ENCODE data around the gene NEDD4.

NEDD4 gene

GRCh38 chr15:55942332-55942731, 51.1 kb downstream of the NEDD4 start:
- no peak for TF ChIP-seq EZH2phosphoT487 (IDR thresholded peaks at IDR 0.05; ENCODE audit: borderline replicate concordance, low read length)
- no peak for TF ChIP-seq CTCF (IDR thresholded peaks at IDR 0.05; ENCODE audit: low read depth, low read length, poor library complexity, severe bottlenecking)
- H3K27me3 ChIP-seq (ENCODE audit: control insufficient read depth, low read length): no peaks in the 10 kb centered on the region
- peaks cover 4% of the 10 kb centered on the region; the same call in 1 of the 2 replicates for H3K36me3 ChIP-seq (ENCODE audit: control insufficient read depth, low read length)
- no peaks in the 10 kb centered on the region for H3K79me2 ChIP-seq (ENCODE audit: control insufficient read depth, low read length)
- no peak overlapping the region for H3K4me3 ChIP-seq (ENCODE audit: low read length)
- H3K9me2 ChIP-seq (replicated peaks; ENCODE audit: control insufficient read depth, low read length): no peaks in the 10 kb centered on the region
- H3K9me3 ChIP-seq (ENCODE audit: control insufficient read depth, insufficient read depth, low read length): peaks cover 5% of the 10 kb centered on the region; the same call in 1 of the 2 replicates
- H3K4me1 ChIP-seq (ENCODE audit: control insufficient read depth, low read length): no peaks in the 10 kb centered on the region
- H3K27ac ChIP-seq (ENCODE audit: low read depth, low read length): no peak overlapping the region
- H4K20me1 ChIP-seq (ENCODE audit: control insufficient read depth, insufficient read depth, low read depth, low read length): no peaks in the 10 kb centered on the region
- no peaks in the 10 kb centered on the region for H3F3A ChIP-seq (ENCODE audit: control insufficient read depth, insufficient read depth)
- no peak overlapping the region for H3K4me2 ChIP-seq (ENCODE audit: low read length)

GRCh38 chr15:55937040-55937439, 56.4 kb downstream of the NEDD4 start:
- H3K9me3 ChIP-seq (ENCODE audit: control insufficient read depth, insufficient read depth, low read length): peaks cover 5% of the 10 kb centered on the region; the same call in 1 of the 2 replicates
- H4K20me1 ChIP-seq (ENCODE audit: control insufficient read depth, insufficient read depth, low read depth, low read length): no peaks in the 10 kb centered on the region
- H3K36me3 ChIP-seq (ENCODE audit: control insufficient read depth, low read length): peaks cover 4% of the 10 kb centered on the region; the same call in 1 of the 2 replicates
- no peak overlapping the region for H3K4me3 ChIP-seq (ENCODE audit: low read length)
- TF ChIP-seq CTCF (IDR thresholded peaks at IDR 0.05; ENCODE audit: low read depth, low read length, poor library complexity, severe bottlenecking) (no peak), EZH2phosphoT487 (IDR thresholded peaks at IDR 0.05; ENCODE audit: borderline replicate concordance, low read length) (no peak)
- no peaks in the 10 kb centered on the region for H3K79me2 ChIP-seq (ENCODE audit: control insufficient read depth, low read length)
- H3K27ac ChIP-seq (ENCODE audit: low read depth, low read length): no peak overlapping the region
- H3F3A ChIP-seq (ENCODE audit: control insufficient read depth, insufficient read depth): no peaks in the 10 kb centered on the region
- H3K4me1 ChIP-seq (ENCODE audit: control insufficient read depth, low read length): no peaks in the 10 kb centered on the region
- no peaks in the 10 kb centered on the region for H3K27me3 ChIP-seq (ENCODE audit: control insufficient read depth, low read length)
- H3K9me2 ChIP-seq (replicated peaks; ENCODE audit: control insufficient read depth, low read length): no peaks in the 10 kb centered on the region
- no peak overlapping the region for H3K4me2 ChIP-seq (ENCODE audit: low read length)

- Histone ChIP-seq H3K27me3 (ENCODE audit: control insufficient read depth, low read length) (no peaks in the 10 kb centered on the region), H3F3A (ENCODE audit: control insufficient read depth, insufficient read depth) (no peaks in the 10 kb centered on the region), H3K9me2 (replicated peaks; ENCODE audit: control insufficient read depth, low read length) (no peaks in the 10 kb centered on the region), H3K36me3 (ENCODE audit: control insufficient read depth, low read length) (no peaks in the 10 kb centered on the region), H3K4me1 (ENCODE audit: control insufficient read depth, low read length) (no peaks in the 10 kb centered on the region), H3K79me2 (ENCODE audit: control insufficient read depth, low read length) (no peaks in the 10 kb centered on the region), H4K20me1 (ENCODE audit: control insufficient read depth, insufficient read depth, low read depth, low read length) (no peaks in the 10 kb centered on the region), H3K4me2 (ENCODE audit: low read length) (no peak overlapping the region), H3K27ac (ENCODE audit: low read depth, low read length) (no peak overlapping the region), H3K9me3 (ENCODE audit: control insufficient read depth, insufficient read depth, low read length) (no peaks in the 10 kb centered on the region), H3K4me3 (ENCODE audit: low read length) (no peak overlapping the region)
- TF ChIP-seq EZH2phosphoT487 (IDR thresholded peaks at IDR 0.05; ENCODE audit: borderline replicate concordance, low read length): no peak
- no peak for TF ChIP-seq CTCF (IDR thresholded peaks at IDR 0.05; ENCODE audit: low read depth, low read length, poor library complexity, severe bottlenecking)
These were observed 64.5 kb downstream of the NEDD4 start for GRCh38 chr15:55928955-55929354.
